Ishikawa (cell line): Measurements from ENCODE around the gene SLC27A4.

Experiments
- CEBPB ChIP-seq: IDR thresholded peaks from 2 replicates; pipeline ENCODE4 v1.6.1; 2012
- CREB1 ChIP-seq: IDR thresholded peaks from 2 replicates; pipeline ENCODE4 v1.6.1; 2012; ENCODE audit warnings: low read depth
- EGR1 ChIP-seq: IDR thresholded peaks from 2 replicates; pipeline ENCODE4 v1.6.1; 2012
- EP300 ChIP-seq: IDR thresholded peaks from 2 replicates; pipeline ENCODE4 v1.6.1; 2012; ENCODE audit warnings: borderline replicate concordance
- FOXM1 ChIP-seq: IDR thresholded peaks from 2 replicates; pipeline ENCODE4 v1.6.1; 2012; ENCODE audit warnings: low read depth, borderline replicate concordance
- MAX ChIP-seq: IDR thresholded peaks from 2 replicates; pipeline ENCODE4 v1.6.1; 2012
- NFIC ChIP-seq: IDR thresholded peaks from 2 replicates; pipeline ENCODE4 v1.6.1; 2012
- RAD21 ChIP-seq: IDR thresholded peaks from 2 replicates; pipeline ENCODE4 v1.6.1; 2012; ENCODE audit warnings: low read depth
- REST ChIP-seq: IDR thresholded peaks from 2 replicates; pipeline ENCODE4 v1.6.1; 2012; ENCODE audit warnings: low read depth, mild to moderate bottlenecking
- TAF1 ChIP-seq: IDR thresholded peaks from 2 replicates; pipeline ENCODE4 v1.6.1; 2012; ENCODE audit warnings: low read depth, mild to moderate bottlenecking
- TCF12 ChIP-seq: IDR thresholded peaks from 2 replicates; pipeline ENCODE4 v1.6.1; 2012; ENCODE audit warnings: low read depth
- TEAD4 ChIP-seq: IDR thresholded peaks from 2 replicates; pipeline ENCODE4 v1.6.1; 2012
- USF1 ChIP-seq: IDR thresholded peaks from 2 replicates; pipeline ENCODE4 v1.6.1; 2012
- YY1 ChIP-seq: IDR thresholded peaks from 2 replicates; pipeline ENCODE4 v1.6.1; 2012; ENCODE audit warnings: low read depth
- ZBTB7A ChIP-seq: IDR thresholded peaks from 2 replicates; pipeline ENCODE4 v1.6.1; 2012; ENCODE audit warnings: low read depth

SLC27A4 gene

GRCh38 chr9:128389395-128390149 is 49.2 kb downstream of the SLC27A4 start:
- TF ChIP-seq USF1 (no peak), REST (peak; percentile 41; the same call in 1 of the 2 replicates), EP300 (no peak), CREB1 (no peak), RAD21 (no peak), CEBPB (no peak)

- TF ChIP-seq ZBTB7A (no peak), MAX (no peak), YY1 (no peak), TCF12 (no peak), NFIC (no peak), EP300 (no peak), USF1 (no peak), EGR1 (no peak), FOXM1 (no peak), REST (no peak), TAF1 (no peak)
Observed at GRCh38 chr9:128390150-128390812, 50.0 kb downstream of the SLC27A4 start.

- no peak for TF ChIP-seq EGR1
- no peak for TF ChIP-seq TAF1
- no peak for TF ChIP-seq TEAD4
- TF ChIP-seq NFIC: no peak
- TF ChIP-seq ZBTB7A: no peak
- no peak for TF ChIP-seq YY1
- TF ChIP-seq EP300: no peak
- TF ChIP-seq TCF12: no peak
- TF ChIP-seq CEBPB: no peak
- no peak for TF ChIP-seq CREB1
- no peak for TF ChIP-seq RAD21
- TF ChIP-seq FOXM1: no peak
- no peak for TF ChIP-seq USF1
- no peak for TF ChIP-seq REST
- no peak for TF ChIP-seq MAX
Observed at GRCh38 chr9:128390813-128391711, 50.7 kb downstream of the SLC27A4 start.
